HG03103 (cell line): ENCODE results near the gene C10orf105.

Experiments used
- ATAC-seq: cut with Tn5 transposase; IDR thresholded peaks from one replicate; pipeline ENCODE4 v1.9.1; 2021; ENCODE audit warnings: low read depth; ENCODE audit not compliant: unreplicated experiment

Gene C10orf105

GRCh38 chr10:71739358-71739900 lies 19.9 kb upstream of the C10orf105 start:
- no peak for ATAC-seq

DNA sequence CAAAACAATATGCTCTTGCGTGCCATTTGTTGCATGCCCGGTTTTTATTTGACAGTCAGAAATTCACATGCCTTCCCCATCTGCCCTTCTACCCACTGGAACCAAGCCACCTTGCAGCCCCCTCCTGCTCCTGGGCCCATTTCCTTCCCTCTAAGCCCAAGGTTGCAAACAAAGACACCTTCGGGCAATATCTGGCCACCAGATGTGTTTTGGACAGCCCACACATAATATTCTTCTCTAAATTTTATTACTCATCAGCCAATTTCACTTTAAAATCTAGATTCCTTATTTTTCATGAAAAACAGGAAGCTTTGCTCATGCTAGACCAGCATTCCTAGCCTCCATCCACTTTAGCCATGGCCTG lies 18.2 kb upstream of the C10orf105 start:
- ATAC-seq = no peak

GRCh38 chr10:71737001-71737833 lies 17.6 kb upstream of the C10orf105 start:
- no peak for ATAC-seq

DNA sequence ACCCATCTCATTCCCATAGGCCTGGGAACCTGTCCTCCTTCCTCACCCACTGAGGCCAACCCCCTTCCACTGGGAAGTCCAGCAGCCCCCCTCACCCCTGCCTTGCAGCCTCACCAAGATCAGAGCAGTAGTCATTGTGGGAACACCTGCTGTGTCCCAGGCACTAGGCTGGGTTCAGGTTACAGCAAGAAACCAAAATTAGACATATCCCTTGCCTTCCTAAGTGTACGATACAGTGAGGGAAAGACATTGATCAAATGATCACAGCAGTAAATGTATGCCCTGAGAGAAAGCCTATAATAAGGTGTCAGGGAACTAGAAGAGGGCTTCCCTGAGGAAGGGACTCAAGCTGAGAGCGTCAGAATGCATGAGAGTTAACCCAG lies 17.0 kb upstream of the C10orf105 start:
- no peak for ATAC-seq

DNA sequence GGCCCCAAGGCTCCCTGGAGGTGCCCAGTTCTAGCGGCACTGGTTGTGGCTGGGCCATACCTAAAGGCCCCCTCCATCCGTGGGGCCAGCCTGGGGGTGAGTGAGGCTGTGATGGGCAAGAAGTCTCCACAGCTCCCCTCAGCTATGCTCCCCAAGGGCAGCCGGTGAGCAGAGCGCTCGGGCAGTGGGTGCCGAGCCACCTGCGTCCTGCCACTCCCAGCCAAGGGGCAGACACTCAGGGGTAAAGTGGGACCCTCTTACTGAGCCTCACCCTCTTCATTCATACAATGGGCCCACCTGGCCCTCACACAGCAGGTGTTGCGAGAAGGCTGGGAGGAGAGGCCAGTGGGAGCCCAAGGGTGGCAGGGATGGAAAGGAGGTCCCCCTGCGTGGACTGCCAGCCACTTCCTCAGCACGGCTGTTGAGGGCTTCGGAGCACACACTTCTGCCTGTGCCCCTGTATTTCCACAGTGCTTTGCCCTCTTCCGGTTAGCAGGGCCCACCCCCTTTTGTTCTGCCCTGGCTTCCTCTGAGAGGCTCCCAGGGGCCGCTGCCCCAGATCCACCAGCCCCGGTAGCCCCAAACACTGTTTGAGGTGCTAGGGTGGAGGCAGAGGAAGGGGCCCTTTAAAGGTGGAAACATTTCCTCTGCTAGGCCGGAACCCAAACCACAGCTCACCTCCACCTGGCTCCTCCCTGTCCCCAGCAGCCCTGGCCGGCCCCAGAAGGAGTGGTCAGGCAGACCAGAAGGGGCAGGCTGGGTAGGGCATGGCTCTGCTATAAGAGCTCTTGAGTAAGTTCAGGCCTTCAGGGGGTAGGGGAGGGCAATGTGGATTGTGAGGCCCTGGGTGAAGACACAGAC lies 16.4 kb upstream of the C10orf105 start:
- ATAC-seq = no peak

DNA sequence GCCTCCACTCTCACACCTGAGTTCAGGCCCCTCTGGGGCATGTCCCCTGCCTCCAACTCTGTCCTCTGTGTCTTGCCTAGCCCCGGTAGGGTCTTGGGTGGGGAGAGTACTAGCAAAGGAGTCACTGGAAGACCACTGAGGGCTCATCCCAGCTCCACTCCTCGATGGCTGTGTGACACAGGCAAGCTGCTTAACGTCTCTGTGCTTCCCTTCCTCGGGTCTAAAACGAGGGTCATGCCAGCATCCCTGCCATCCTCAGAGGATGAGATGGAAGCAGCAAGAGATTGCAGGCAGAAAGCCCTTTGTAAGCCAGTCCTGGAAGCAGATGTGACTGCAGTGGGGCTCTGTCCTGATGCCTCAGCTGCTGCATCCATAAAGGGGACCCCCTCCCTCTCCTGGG lies 15.2 kb upstream of the C10orf105 start:
- ATAC-seq = no peak

DNA sequence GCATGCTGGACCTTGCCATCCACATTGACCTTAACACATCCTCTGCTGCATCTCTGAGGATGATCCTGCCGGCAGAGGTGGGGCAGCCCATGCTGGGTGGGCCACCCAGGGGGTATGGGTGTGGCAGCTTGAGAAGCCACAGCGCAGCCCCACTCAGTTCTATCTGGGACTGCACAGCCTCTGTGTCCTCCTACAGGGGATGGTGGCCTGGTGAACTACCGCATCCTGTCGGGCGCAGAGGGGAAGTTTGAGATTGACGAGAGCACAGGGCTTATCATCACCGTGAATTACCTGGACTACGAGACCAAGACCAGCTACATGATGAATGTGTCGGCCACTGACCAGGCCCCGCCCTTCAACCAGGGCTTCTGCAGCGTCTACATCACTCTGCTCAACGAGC lies 12.2 kb upstream of the C10orf105 start:
- no peak for ATAC-seq

DNA sequence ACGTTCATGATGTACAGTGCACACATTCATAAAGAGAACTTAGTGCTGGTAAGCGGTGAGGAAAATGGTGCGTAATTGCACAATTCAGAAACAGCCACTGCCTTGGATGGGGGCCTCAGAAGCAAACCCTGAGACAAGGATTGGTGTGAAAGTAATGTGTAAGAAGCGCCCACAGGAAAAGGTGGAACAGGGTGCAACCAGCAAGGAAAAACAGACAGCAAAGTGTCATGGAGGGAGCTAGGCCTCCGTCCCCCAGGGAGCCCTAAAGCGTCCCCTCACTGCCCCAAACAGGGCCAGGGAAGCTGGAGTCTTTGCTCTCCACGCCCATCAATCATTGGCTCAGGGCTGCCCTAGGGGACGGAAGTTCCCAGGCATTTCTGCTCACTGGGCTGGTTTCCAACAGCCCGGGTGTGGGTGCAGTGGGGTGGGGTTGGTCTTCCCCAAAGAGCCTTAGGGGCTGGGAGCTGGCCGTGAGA lies 9.6 kb upstream of the C10orf105 start:
- ATAC-seq = no peak

- peak; percentile 44 for ATAC-seq
Observed at GRCh38 chr10:71727738-71728737, 8.5 kb upstream of the C10orf105 start.

GRCh38 chr10:71727105-71727737 lies 7.6 kb upstream of the C10orf105 start:
- peak; percentile 35 for ATAC-seq

- no peak for ATAC-seq
Observed at GRCh38 chr10:71726580-71727104, 7.1 kb upstream of the C10orf105 start.

GRCh38 chr10:71725998-71726579 lies 6.5 kb upstream of the C10orf105 start:
- ATAC-seq = no peak

DNA sequence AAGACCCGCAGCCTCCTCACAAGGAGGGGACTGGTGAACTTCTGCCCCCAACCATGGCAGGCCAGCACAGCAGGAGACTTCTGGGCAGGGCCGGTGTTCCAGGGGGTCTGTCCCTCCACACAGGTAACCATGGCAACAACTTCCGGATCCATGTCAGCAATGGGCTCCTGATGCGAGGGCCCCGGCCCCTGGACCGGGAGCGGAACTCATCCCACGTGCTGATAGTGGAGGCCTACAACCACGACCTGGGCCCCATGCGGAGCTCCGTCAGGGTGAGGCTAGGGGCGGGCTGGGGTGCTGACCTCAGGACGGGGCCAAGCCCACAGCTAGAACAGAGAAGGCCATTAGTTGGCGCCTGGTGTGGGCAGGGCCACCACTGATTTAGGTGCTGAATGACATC lies 5.7 kb upstream of the C10orf105 start:
- ATAC-seq = no peak

DNA sequence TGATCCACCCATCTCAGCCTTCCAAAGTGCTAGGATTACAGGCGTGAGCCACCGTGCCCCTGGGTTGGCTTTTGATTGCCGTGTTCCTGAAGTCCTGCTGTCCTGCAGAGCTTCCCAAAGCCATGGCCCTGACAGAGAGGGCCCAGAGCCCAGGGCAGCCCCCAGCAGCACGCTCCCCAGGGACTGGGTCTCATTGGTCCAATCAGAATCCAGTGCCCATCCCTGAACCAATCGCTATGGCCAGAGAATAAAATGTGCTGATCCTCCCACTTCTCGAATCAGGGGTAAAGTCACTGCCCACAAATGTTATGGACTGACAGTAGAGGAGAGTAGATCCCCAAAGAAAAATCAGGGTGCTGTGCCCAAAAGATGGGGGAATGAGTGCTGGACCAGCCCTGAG lies 5.0 kb upstream of the C10orf105 start:
- no peak for ATAC-seq

- ATAC-seq = no peak
Observed at GRCh38 chr10:71723311-71723710, 3.7 kb upstream of the C10orf105 start.

GRCh38 chr10:71722849-71723248 lies 3.3 kb upstream of the C10orf105 start:
- ATAC-seq = no peak

DNA sequence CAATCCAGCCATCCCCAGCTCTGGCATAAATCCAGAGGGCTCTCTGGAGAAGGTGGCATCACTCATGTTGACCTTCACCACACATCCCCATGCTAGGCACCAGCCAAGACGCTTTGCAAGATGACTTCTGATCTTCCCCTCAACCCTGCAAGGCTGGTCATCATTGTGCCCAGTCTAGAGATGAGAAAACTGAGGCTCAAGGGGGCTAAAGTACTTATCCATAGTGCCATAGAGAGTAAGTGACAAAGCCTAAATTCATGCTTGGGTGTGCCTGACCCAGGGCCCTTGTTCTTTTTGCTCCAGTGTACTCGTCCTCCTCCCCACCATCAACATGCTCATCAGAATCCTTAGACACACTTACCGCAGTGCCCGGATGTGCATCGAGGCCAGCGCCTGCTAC lies 1.7 kb upstream of the C10orf105 start:
- no peak for ATAC-seq

DNA sequence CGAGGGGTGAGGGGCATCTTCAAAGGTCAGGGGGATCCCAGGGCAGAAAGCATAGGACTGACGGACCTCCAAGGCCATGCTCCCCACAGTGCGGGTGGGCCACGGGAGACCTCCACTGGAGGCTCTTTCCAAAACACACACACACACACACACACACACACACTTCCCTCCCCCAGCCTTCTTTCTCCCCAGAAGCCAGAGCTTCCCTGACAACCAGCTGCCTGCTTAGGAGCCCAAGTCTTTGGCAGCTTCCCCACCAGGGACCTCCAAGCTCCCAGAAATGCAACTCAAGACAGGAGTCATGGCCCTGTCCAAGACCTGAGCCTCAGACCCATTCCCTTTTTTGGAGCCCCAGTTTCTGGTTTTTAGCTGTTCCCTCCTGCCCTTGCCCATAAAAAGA lies 710 bp upstream of the C10orf105 start:
- no peak for ATAC-seq

- ATAC-seq = no peak
Observed at GRCh38 chr10:71719042-71719441, 536 bp downstream of the C10orf105 start.
